Fibroblast of villous mesenchyme (primary cell): ENCODE results near the gene PPFIA4. TPM values are rescaled to one million over a fixed set of nuclear protein-coding genes. Genes with fewer than 3 reads are reported as not detected.

Source experiments
- DNase-seq: peaks from one replicate; pipeline ENCODE4 v3.0.0-alpha.2; 2010; ENCODE audit warnings: low read depth
- H3K4me3 ChIP-seq: 2 replicates; pipeline ENCODE4 v1.5.1; 2011; ENCODE audit warnings: low read depth, mild to moderate bottlenecking, low read length
- total RNA-seq: library from RNA; depleted of rRNA; stranded (reverse); fragments of >200 nt; gene quantifications from 2 replicates; pipeline ENCODE4 v1.2.3, GENCODE V29; 2012
- TF ChIP-seq, protein P1 (sequence below): IDR thresholded peaks from 2 replicates; pipeline ENCODE4 v1.5.1; 2012; ENCODE audit warnings: low read depth, mild to moderate bottlenecking, low read length; ENCODE audit not compliant: insufficient read depth

The PPFIA4 gene
- total RNA-seq, 1 donor, result 4.3 TPM

DNA sequence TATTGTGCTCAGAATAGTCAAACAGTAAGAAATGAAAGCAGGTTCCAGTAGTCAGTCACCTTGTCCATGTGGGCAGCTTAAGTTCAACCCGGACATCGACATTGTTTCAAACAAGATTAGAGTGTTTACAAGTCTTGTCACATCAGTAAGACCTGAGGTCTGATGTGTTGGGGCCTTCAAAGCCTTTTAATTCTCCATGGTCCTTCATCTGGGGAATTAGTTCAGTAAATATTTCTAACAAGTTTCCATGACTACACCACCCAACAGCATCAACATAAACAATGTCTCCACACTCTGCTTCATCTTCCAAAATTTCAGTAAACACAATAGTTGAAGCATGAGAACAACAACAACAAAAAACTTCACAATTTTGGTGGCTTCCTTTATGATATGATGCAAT, 86.2 kb downstream of the PPFIA4 start:
- DNase-seq, result peak; percentile 35
- TF ChIP-seq, protein P1, sequence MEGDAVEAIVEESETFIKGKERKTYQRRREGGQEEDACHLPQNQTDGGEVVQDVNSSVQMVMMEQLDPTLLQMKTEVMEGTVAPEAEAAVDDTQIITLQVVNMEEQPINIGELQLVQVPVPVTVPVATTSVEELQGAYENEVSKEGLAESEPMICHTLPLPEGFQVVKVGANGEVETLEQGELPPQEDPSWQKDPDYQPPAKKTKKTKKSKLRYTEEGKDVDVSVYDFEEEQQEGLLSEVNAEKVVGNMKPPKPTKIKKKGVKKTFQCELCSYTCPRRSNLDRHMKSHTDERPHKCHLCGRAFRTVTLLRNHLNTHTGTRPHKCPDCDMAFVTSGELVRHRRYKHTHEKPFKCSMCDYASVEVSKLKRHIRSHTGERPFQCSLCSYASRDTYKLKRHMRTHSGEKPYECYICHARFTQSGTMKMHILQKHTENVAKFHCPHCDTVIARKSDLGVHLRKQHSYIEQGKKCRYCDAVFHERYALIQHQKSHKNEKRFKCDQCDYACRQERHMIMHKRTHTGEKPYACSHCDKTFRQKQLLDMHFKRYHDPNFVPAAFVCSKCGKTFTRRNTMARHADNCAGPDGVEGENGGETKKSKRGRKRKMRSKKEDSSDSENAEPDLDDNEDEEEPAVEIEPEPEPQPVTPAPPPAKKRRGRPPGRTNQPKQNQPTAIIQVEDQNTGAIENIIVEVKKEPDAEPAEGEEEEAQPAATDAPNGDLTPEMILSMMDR, result no peak
- H3K4me3 ChIP-seq, result no peak overlapping the region

DNA sequence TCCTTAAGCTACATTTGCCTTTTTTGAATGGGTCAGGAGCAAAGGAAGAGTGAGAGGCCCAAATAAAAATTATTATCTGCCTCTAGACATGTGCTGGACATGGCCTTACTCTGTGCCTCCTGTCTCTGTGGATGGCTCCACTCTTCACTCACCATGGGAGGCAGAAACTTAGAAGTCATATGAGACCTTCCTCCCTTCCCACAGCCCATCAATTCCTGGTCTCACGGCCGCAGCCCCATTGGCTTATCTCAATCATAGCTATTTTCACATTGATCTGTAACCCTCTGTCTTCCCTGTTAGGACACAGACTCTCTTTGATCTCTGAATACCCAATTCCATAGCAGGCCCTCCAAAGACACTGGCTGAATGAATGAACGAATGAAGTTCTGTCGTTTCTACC, 87.0 kb downstream of the PPFIA4 start:
- no peak overlapping the region for H3K4me3 ChIP-seq
- TF ChIP-seq, protein P1, result no peak
- no peak for DNase-seq

DNA sequence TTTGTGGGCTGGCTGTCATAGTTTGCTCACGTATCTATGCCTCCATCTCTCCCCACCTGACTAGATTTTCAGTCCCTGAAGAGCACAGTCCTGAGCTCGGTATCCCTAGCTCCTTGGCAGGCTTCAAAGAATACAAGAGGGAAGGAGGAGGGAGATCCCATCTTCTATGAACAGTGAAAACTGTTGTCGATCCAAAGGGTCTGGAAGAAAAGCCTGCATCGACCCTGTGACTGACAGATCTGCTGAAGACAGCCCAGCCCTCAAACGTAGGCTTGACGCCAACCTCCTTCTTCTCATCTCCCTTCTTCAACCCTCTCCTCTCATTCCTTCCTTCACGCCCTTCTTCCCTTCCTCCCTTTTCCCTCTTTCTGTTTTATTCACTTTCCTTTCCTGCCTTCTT, 87.9 kb downstream of the PPFIA4 start:
- no peak for DNase-seq
- TF ChIP-seq, protein P1, result no peak
- no peak overlapping the region for H3K4me3 ChIP-seq

DNA sequence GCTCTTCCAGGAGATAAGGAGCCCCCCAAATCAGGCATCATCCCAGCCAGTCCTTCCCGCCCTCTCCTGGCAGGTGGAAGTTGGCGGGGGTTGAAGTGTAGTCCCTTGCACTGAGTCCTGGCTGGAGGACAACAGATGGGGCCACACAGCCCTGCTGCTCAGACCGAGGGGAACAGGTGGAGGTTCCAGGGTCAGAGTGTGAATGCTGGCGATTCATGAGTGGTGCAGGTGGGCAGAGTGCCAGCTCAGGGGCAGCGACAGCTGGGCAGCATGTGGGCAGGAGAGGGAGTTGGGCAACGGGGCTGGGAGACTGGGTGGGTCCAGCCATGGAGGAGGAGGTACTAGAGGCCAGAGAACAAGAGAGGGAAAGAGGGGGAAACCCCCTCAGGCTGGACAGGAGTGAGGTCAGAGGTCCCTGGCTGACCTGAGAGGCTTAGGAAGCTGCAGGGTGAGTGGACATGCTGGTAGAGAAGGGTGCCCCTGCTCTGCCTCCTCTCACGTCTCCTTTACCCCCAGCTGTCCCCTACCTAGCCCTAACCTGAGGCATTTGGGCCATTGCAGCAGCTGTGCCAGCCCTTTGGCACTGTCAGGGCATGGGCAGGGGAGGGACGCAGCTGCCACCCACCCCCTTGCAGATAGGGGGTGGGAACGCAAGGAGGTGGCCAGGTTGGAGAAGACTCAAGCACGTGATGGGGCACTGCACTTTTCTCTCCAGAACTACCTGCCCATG, 90.0 kb downstream of the PPFIA4 start:
- no peak overlapping the region for H3K4me3 ChIP-seq
- TF ChIP-seq, protein P1, result no peak
- no peak for DNase-seq

DNA sequence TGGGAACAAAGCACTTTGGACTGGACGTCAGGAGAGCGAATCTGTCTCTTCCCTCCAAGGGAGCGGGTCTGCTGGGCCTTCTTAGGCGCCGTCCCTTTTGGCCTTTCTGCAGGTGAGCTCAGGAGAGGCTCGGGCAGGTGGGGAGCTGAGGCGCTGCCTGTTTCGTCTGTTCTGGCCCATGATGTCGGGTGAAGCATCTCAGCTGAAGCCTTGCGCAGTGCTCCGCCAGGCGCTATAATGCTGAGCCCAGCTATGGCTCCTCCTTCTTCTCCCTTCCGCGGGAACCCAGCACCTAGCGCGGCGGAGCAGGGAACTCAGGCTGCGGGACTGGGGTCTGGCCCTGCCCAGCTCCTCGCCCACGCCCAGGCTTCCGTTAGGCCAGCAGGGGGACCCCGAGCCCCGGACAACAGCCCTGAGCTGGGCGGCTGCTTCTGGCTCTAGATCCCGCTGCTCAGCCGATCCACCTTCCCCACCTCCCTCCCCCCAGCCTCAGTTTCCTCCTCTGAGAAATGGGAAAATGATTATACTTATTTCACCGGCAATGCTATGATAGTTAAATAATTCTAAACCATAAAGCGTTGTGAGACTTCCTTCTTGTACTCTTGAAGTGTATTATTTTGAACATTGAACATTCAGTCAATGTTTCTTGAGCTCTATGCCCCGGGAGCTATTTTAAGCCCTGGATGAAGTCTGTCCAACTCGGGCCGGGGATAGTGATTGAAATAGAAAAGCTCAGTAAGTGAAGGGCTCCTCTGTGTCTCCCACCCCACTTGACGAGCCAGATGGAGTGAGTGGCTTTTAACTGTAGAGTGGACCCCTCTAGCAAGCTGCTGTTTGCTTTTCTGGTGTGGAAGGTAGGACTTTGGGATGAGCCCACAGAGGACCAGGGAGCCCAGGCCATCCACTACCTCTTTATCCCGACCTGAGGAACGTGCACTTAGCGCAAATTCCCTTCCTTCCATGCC, 91.6 kb downstream of the PPFIA4 start:
- peak; percentile 62 for DNase-seq
- TF ChIP-seq, protein P1, result peak; percentile 81
- H3K4me3 ChIP-seq, result no peak overlapping the region

DNA sequence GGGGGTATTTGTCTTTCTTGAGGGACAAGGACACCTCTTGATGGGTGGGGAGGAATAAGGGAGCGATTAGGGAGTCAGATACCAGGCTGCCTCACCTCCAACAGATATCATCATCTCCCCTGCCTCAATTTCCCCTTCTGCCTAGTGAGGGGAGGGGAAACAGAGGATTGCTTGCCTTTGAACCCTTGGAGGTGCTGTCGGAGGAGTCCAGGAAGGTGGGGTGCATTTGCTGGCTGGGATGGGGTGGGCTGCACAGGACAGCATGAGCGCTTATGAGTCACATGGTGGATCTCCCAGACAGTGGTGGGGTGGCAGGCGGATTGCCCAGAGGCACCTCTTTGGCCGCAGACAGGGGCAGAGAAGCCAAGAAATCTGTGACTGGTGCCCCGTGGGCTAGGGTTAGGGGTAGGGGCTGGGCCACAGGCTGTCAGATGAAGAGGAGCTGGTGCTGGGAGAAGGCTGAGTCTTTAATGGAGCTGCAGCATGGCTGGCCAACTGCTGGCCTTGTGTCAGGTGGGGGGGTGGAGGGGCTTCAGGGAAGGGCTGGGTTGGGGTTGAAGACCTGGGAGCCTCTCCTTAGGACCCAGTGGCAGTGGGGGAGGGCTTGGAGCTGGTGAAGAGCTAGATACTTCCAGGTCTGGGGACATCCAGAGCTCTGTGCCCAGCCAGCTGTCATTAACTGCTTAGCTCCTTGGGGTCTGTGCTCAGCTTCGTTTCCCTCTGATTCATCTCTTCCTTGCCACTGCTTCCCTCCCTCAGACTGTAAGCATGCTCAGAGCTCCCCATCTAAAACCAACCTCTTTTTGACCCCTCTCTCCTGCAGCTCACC, 94.2 kb downstream of the PPFIA4 start:
- no peak for DNase-seq
- no peak overlapping the region for H3K4me3 ChIP-seq
- TF ChIP-seq, protein P1, result no peak
